Gastrocnemius medialis (tissue), 4 donors: ENCODE results near the gene SETD4.

Experiments used
- CTCF ChIP-seq, 5 experiments: fragments of 450-650 bp in 3 of 5; fragments of 200-600 bp in 2 of 5; sonication (generic) in 2 of 5; IDR thresholded peaks in 4 of 5; conservative IDR thresholded peaks in 1 of 5; 1 replicate in 4 of 5; 2 replicates in 1 of 5; pipeline ENCODE4 v1.5.1; 2016 to 2019; ENCODE audit warnings: antibody characterized with exemption in 5 of 5, mild to moderate bottlenecking in 3 of 5, moderate library complexity in 3 of 5
- POLR2A ChIP-seq, 2 donors: fragments of 450-650 bp; IDR thresholded peaks; one replicate each; pipeline ENCODE4 v1.6.1; 2017; ENCODE audit warnings: antibody characterized with exemption in 2 of 2, mild to moderate bottlenecking in 2 of 2, moderate library complexity in 2 of 2

- TF ChIP-seq CTCF (IDR thresholded peaks at IDR 0.05 in 4 of 5, conservative IDR thresholded peaks at IDR 0.05 in 1 of 5) (no peak), POLR2A (IDR thresholded peaks at IDR 0.05) (no peak)
Observed at GRCh38 chr21:36039861-36040260, 20.5 kb downstream of the SETD4 start.
